Measurements from ENCODE around the gene MAP4K3.

GRCh38 chr2:39306626-39307025 lies 130.5 kb downstream of the MAP4K3 start:
- TF ChIP-seq EZH2phosphoT487 (IDR thresholded peaks at IDR 0.05; ENCODE audit: borderline replicate concordance, low read length) (no peak), CTCF (conservative IDR thresholded peaks at IDR 0.05; ENCODE audit: low read depth, low read length) (no peak)

Data from PC-3 (cell line).